H9 (cell line): ENCODE results near the gene ROPN1. TPM values are rescaled to one million over a fixed set of nuclear protein-coding genes. Genes with fewer than 3 reads are reported as not detected.

Experiments used
- DNase-seq: peaks from one replicate; pipeline ENCODE4 v3.0.0-alpha.2; 2017
- H2AFZ ChIP-seq: one replicate; pipeline ENCODE4 v1.6.1; 2013; ENCODE audit warnings: mild to moderate bottlenecking, low read length, control low read depth, moderate library complexity
- H2AK5ac ChIP-seq: 2 replicates; pipeline ENCODE4 v1.6.1; 2013; ENCODE audit warnings: low read length, control low read depth, mixed read lengths; ENCODE audit not compliant: insufficient read length
- H2BK120ac ChIP-seq: one replicate; pipeline ENCODE4 v1.6.1; 2013; ENCODE audit warnings: low read depth, mild to moderate bottlenecking, low read length, control low read depth, inconsistent platforms; ENCODE audit not compliant: poor library complexity, severe bottlenecking
- H2BK12ac ChIP-seq: 2 replicates; pipeline ENCODE4 v1.6.1; 2013; ENCODE audit warnings: low read length, control low read depth, mixed read lengths, low read depth; ENCODE audit not compliant: insufficient read length
- H2BK15ac ChIP-seq: 2 replicates; pipeline ENCODE4 v1.6.1; 2013; ENCODE audit warnings: low read depth, low read length, control low read depth
- H2BK20ac ChIP-seq: one replicate; pipeline ENCODE4 v1.6.1; 2013; ENCODE audit warnings: low read depth, mild to moderate bottlenecking, low read length, control low read depth, inconsistent platforms; ENCODE audit not compliant: poor library complexity, severe bottlenecking
- H2BK5ac ChIP-seq: 2 replicates; pipeline ENCODE4 v1.6.1; 2013; ENCODE audit warnings: low read length, control low read depth, mixed read lengths; ENCODE audit not compliant: insufficient read length
- H3K14ac ChIP-seq: 2 replicates; pipeline ENCODE4 v1.6.1; 2013; ENCODE audit warnings: low read length, control low read depth; ENCODE audit not compliant: insufficient read depth
- H3K18ac ChIP-seq: 2 replicates; pipeline ENCODE4 v1.6.1; 2013; ENCODE audit warnings: low read depth, mild to moderate bottlenecking, mixed read lengths, low read length, control low read depth; ENCODE audit not compliant: insufficient read length
- H3K23ac ChIP-seq: 2 replicates; pipeline ENCODE4 v1.6.1; 2013; ENCODE audit warnings: low read length, control low read depth, mixed read lengths, low read depth; ENCODE audit not compliant: insufficient read length
- H3K23me2 ChIP-seq: 2 replicates; pipeline ENCODE4 v1.6.1; 2013; ENCODE audit warnings: low read depth, mild to moderate bottlenecking, mixed read lengths, low read length, control low read depth; ENCODE audit not compliant: insufficient read length, poor library complexity, severe bottlenecking
- H3K27ac ChIP-seq: 2 replicates; pipeline ENCODE4 v1.5.1; 2013; ENCODE audit warnings: low read length, control low read depth, mixed read lengths, low read depth; ENCODE audit not compliant: insufficient read length
- H3K27me3 ChIP-seq: 2 replicates; pipeline ENCODE4 v1.6.1; 2013; ENCODE audit warnings: low read length, control low read depth, inconsistent platforms; ENCODE audit not compliant: insufficient read depth
- H3K4ac ChIP-seq: 2 replicates; pipeline ENCODE4 v1.6.1; 2013; ENCODE audit warnings: low read depth, mild to moderate bottlenecking, control low read depth, inconsistent platforms, low read length, moderate library complexity
- H3K4me1 ChIP-seq: 2 replicates; pipeline ENCODE4 v1.6.1; 2013; ENCODE audit warnings: low read length, control low read depth, inconsistent platforms; ENCODE audit not compliant: insufficient read depth
- H3K4me2 ChIP-seq: 2 replicates; pipeline ENCODE4 v1.6.1; 2013; ENCODE audit warnings: low read length, control low read depth, mixed read lengths; ENCODE audit not compliant: insufficient read length, insufficient read depth
- H3K56ac ChIP-seq: 2 replicates; pipeline ENCODE4 v1.6.1; 2013; ENCODE audit warnings: low read depth, mild to moderate bottlenecking, mixed read lengths, low read length, control low read depth; ENCODE audit not compliant: insufficient read length
- H3K79me1 ChIP-seq: 2 replicates; pipeline ENCODE4 v1.6.1; 2013; ENCODE audit warnings: low read depth, mild to moderate bottlenecking, moderate library complexity, low read length, control low read depth, inconsistent platforms; ENCODE audit not compliant: insufficient read depth, poor library complexity, severe bottlenecking
- H3K79me2 ChIP-seq: 2 replicates; pipeline ENCODE4 v1.6.1; 2013; ENCODE audit warnings: low read length, control low read depth, inconsistent platforms; ENCODE audit not compliant: insufficient read depth
- H3K9ac ChIP-seq: 2 replicates; pipeline ENCODE4 v1.6.1; 2013; ENCODE audit warnings: low read length, control low read depth, mixed read lengths; ENCODE audit not compliant: insufficient read length; ENCODE audit errors: extremely low read depth
- H3K9me3 ChIP-seq: one replicate; pipeline ENCODE4 v1.6.1; 2013; ENCODE audit warnings: low read depth, low read length, inconsistent platforms; ENCODE audit not compliant: control insufficient read depth
- H3T11ph ChIP-seq: one replicate; pipeline ENCODE4 v1.6.1; 2013; ENCODE audit warnings: mild to moderate bottlenecking, low read length, control low read depth, inconsistent platforms
- H4K20me1 ChIP-seq: one replicate; pipeline ENCODE4 v1.6.1; 2013; ENCODE audit not compliant: control insufficient read depth, insufficient read length, insufficient read depth
- H4K5ac ChIP-seq: 2 replicates; pipeline ENCODE4 v1.6.1; 2013; ENCODE audit warnings: low read depth, mild to moderate bottlenecking, mixed read lengths, low read length, control low read depth; ENCODE audit not compliant: insufficient read length
- H4K8ac ChIP-seq: replicated peaks from 2 replicates; pipeline ENCODE4 v1.6.1; 2013; ENCODE audit warnings: low read length, control low read depth, mixed read lengths, low read depth; ENCODE audit not compliant: insufficient read length
- H4K91ac ChIP-seq: 2 replicates; pipeline ENCODE4 v1.6.1; 2013; ENCODE audit warnings: low read depth, mild to moderate bottlenecking, moderate library complexity, mixed read lengths, low read length, control low read depth; ENCODE audit not compliant: insufficient read length
- H3K27ac Mint-ChIP-seq, 3 experiments: 2 replicates in 2 of 3; 3 replicates in 1 of 3; pipeline ENCODE4 v1.8.0; 2020 to 2021; ENCODE audit warnings: mixed read lengths in 3 of 3, mild to moderate bottlenecking in 1 of 3, moderate library complexity in 1 of 3
- H3K27me3 Mint-ChIP-seq: 2 replicates; pipeline ENCODE4 v1.8.0; 2021; ENCODE audit warnings: low read depth, mild to moderate bottlenecking, moderate library complexity, mixed read lengths
- H3K36me3 Mint-ChIP-seq, 3 experiments: 2 replicates in 2 of 3; 3 replicates in 1 of 3; pipeline ENCODE4 v1.8.0; 2020 to 2021; ENCODE audit warnings: low read depth in 3 of 3, mixed read lengths in 3 of 3; ENCODE audit not compliant: insufficient read depth in 1 of 3
- H3K4me1 Mint-ChIP-seq, 2 experiments: 2 replicates each; pipeline ENCODE4 v1.8.0; 2020; ENCODE audit warnings: mixed read lengths in 2 of 2
- H3K4me3 Mint-ChIP-seq, 2 experiments: 2 replicates in 1 of 2; 3 replicates in 1 of 2; pipeline ENCODE4 v1.8.0; 2020 to 2021; ENCODE audit warnings: mild to moderate bottlenecking in 2 of 2, mixed read lengths in 2 of 2, moderate library complexity in 1 of 2
- H3K9me3 Mint-ChIP-seq, 2 experiments: 2 replicates in 1 of 2; 3 replicates in 1 of 2; pipeline ENCODE4 v1.8.0; 2020; ENCODE audit warnings: mild to moderate bottlenecking in 2 of 2, mixed read lengths in 2 of 2, moderate library complexity in 1 of 2
- WGBS: extraction: QIAGEN DNeasy Blood & Tissue Kit; methylation state at CpG from one replicate; pipeline ENCODE4 v1.1.7; 2013; ENCODE audit warnings: missing lambda C conversion rate, low lambda C conversion rate, mixed read lengths; ENCODE audit not compliant: insufficient read length; ENCODE audit errors: extremely low coverage; 5-methylcytosine and 5-hydroxymethylcytosine counted together
- total RNA-seq: library from RNA; stranded (reverse); gene quantifications from 2 replicates; pipeline ENCODE4 v1.2.1, GENCODE V29; 2021
- TF ChIP-seq, protein P1 (sequence below): fragments of 200-600 bp; sonication (generic); conservative IDR thresholded peaks from 3 replicates; pipeline ENCODE4 v1.8.0; 2021; ENCODE audit warnings: antibody characterized with exemption, mild to moderate bottlenecking

The ROPN1 gene
- total RNA-seq, 1 experiment from 2014 or later: not detected

DNA sequence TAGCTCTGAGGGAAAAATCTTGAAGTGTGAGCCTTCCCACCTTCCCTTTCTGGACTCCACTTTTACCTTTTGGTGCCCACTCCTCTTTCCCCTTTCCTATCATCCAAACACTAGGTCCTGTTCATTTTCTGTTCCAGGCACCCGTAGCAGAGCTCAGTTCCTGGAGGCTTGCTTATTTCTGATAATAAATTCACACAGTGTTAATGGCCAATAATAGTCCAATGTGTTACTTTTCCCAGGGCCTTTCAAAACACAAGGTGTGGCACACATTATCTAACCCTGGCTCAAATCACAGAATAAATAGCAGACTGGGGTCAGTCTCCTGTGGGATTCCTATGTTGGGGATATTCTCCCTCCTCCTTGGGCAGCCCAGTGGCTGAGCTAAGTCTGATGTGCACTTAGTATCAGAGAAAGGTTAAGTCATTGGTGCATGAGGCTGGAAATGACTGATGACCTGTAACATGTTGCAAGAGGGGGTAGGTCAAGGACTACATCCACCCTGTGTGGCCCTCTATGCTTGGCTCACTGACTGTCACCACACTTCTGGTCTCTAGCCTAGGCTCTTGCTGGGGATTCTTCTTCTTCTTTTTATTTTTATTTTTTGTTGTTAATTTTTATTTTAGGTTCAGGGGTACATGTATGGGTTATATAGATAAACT is 43.7 kb upstream of the ROPN1 start:
- H3K4me3 Mint-ChIP-seq: peak overlapping the region in 1 of 2 experiments; percentile 16; a peak in 2 of 5 replicates
- H2BK20ac ChIP-seq: no peak overlapping the region
- H3K27ac ChIP-seq: no peak overlapping the region
- no peak overlapping the region for H3K56ac ChIP-seq
- H3K4me1 Mint-ChIP-seq: peaks cover 16 to 17% of the 10 kb centered on the region in 2 experiments
- H3K27me3 ChIP-seq: peaks cover 21% of the 10 kb centered on the region
- TF ChIP-seq, protein P1, sequence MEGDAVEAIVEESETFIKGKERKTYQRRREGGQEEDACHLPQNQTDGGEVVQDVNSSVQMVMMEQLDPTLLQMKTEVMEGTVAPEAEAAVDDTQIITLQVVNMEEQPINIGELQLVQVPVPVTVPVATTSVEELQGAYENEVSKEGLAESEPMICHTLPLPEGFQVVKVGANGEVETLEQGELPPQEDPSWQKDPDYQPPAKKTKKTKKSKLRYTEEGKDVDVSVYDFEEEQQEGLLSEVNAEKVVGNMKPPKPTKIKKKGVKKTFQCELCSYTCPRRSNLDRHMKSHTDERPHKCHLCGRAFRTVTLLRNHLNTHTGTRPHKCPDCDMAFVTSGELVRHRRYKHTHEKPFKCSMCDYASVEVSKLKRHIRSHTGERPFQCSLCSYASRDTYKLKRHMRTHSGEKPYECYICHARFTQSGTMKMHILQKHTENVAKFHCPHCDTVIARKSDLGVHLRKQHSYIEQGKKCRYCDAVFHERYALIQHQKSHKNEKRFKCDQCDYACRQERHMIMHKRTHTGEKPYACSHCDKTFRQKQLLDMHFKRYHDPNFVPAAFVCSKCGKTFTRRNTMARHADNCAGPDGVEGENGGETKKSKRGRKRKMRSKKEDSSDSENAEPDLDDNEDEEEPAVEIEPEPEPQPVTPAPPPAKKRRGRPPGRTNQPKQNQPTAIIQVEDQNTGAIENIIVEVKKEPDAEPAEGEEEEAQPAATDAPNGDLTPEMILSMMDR: no peak
- H4K8ac ChIP-seq: no peak overlapping the region
- no peaks in the 10 kb centered on the region for H4K20me1 ChIP-seq
- H3K27me3 Mint-ChIP-seq: peaks cover 22% of the 10 kb centered on the region
- H2BK5ac ChIP-seq: no peak overlapping the region
- H3K18ac ChIP-seq: no peak overlapping the region
- H3K14ac ChIP-seq: no peak overlapping the region
- no peak overlapping the region for H3K23ac ChIP-seq
- H3K9me3 Mint-ChIP-seq: no peaks in the 10 kb centered on the region; a peak in 1 of 5 replicates
- no peak overlapping the region for H4K91ac ChIP-seq
- H3K9me3 ChIP-seq: no peaks in the 10 kb centered on the region
- H3K27ac Mint-ChIP-seq: no peak overlapping the region
- H2BK15ac ChIP-seq: no peak overlapping the region
- no CpG with 5 or more reads among the region's 1 CpG for WGBS
- no peak overlapping the region for H4K5ac ChIP-seq
- no peak for DNase-seq
- 0 out of 2 replicates have a peak, but pooled peaks cover 1% of the 10 kb centered on the region for H3K4me1 ChIP-seq
- no peak overlapping the region for H3K4me2 ChIP-seq
- no peak overlapping the region for H3K4ac ChIP-seq
- no peak overlapping the region for H2BK120ac ChIP-seq
- no peaks in the 10 kb centered on the region for H3K36me3 Mint-ChIP-seq
- H2AFZ ChIP-seq: no peak overlapping the region
- H3K9ac ChIP-seq: no peak overlapping the region
- H2BK12ac ChIP-seq: no peak overlapping the region
- H3K23me2 ChIP-seq: peaks cover 15% of the 10 kb centered on the region
- H2AK5ac ChIP-seq: no peak overlapping the region
- no peaks in the 10 kb centered on the region for H3K79me1 ChIP-seq
- H3K79me2 ChIP-seq: no peaks in the 10 kb centered on the region
- no peak overlapping the region for H3T11ph ChIP-seq
